ENCODE measurements around the gene FGF2.
A peak's percentile ranks its signal among the peaks of the same experiment; 100 is the strongest.
"Not testable (repeated sequence)": the region's sequence is repeated elsewhere in the genome, so short reads cannot be mapped to it uniquely, and the experiment has no call there.

FGF2 gene

DNA sequence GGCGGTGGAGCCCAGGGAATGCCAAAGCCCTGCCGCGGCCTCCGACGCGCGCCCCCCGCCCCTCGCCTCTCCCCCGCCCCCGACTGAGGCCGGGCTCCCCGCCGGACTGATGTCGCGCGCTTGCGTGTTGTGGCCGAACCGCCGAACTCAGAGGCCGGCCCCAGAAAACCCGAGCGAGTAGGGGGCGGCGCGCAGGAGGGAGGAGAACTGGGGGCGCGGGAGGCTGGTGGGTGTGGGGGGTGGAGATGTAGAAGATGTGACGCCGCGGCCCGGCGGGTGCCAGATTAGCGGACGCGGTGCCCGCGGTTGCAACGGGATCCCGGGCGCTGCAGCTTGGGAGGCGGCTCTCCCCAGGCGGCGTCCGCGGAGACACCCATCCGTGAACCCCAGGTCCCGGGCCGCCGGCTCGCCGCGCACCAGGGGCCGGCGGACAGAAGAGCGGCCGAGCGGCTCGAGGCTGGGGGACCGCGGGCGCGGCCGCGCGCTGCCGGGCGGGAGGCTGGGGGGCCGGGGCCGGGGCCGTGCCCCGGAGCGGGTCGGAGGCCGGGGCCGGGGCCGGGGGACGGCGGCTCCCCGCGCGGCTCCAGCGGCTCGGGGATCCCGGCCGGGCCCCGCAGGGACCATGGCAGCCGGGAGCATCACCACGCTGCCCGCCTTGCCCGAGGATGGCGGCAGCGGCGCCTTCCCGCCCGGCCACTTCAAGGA is at the start of gene FGF2:
FGF2 (plus strand) TSS at position 279 of the 705 bp plus-strand sequence; CDS start at position 623, 344 bp downstream.
- DNase-seq (ENCODE audit: low spot score), result peak; percentile 93

DNA sequence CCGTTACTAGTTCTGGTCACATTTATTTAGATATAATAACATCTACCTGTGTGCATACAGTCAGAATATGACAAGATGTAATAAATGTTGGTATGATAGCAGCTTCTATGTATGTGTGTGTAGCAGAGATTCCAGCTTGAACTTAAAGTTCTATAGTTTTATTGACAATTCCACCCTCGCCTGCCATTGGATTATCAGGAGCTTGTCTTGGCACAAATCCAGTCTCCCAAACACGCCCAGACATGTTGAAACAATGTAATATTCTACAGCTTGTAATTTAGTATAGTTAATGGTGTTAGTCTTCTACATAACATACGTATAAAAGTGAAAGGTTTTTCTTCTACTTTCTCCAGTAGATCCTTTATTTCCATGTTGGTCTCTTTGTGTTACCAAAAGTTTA is 49.7 kb upstream of the FGF2 start:
- no peak for DNase-seq (ENCODE audit: low spot score)

DNA sequence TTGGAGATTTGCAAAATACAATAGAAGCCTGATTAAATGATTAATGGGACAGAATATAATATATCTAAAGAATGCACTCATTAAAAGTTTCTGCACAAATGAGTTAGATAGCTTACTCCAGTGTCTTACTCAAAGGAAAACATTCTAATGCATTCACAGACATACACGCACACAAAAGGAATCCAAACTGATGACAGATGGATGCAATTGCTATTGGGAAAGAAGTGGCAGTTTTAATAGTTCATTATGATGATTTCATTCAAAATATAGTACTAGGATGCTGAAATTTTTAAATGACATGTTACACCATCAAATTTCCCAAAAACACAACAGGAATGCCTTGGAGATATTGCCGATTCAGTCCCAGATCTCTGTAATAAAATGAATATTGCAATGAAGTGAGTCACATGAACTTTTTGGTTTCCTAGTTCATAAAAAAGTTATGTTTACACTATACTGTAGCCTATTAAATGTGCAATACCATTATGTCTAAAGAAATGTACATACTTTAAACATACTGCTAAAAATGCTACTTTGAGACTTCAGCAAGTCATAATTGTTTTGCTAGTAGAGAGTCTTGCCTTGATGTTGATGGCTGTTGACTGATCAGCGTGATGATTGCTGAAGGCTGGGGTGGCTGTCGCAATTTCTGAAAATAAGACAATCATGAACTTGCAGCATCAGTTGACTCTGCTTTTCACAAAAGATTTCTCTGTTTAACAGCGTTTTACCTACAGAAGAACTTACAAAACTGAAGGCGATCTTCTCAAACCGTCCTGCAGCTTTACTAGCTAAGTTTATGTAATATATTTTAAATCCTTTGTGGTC is 48.6 kb upstream of the FGF2 start:
- peak; percentile 65 for DNase-seq (ENCODE audit: low spot score)

DNA sequence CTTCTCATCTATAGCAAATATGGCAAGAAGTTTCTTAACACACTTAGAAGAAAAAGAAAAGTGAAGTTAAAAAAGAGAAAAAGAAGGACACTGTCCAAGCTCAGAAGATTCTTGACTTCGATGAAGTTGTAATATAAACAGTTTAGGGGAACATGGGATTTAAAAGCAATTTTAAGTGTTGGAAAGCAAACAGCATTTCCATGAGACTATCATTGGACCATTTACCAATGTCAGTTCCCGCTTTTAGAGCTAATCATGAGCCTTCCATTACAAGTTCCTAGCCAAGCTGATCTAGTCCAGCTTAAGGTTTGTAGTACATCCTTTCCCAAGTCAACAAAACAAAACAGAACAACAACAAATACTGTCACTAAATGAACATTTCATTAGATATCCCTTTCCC is 45.1 kb upstream of the FGF2 start:
- no peak for DNase-seq (ENCODE audit: low spot score)

DNA sequence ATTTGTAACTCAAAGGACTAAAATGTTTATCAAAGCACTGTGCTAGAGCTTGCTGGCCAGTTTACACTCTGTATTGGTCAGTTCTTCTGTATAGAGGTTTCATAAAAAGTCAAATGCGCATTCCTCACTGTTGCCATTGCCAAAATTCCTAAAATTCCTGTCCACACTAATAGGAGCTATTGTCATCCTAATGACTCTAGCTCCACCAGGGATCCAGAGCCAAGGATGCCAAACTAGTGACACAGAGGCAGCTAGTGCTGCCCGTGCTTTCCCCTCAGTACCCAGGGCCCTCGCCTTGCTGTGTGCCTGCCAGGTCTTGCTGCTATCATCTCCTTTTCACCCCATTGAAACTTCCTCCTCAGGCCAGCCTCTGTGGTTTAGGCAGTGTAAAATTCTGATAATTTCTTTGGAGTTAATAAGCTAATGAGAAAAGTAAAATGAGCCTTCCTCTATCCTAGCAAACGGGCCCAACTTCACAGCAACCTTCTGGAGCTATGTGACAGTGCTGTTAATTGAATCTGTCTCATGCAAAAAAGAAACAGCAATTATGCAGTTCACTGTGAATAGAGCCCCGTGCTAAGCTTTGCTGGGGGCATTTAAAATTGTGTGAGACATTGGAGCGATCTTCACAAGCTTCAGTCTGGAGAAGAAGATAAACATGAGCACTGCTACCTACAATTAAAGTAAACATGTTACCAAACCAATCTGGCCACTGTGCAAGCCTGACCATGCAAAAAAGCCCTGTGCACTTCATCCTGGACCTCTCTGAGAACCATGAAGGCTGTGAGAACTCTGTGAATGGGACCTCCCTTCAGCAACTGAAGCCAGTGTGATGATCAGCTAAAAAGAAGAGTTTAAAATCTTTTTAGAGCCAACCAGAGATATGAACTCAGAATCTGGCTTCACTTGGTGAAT is 43.1 kb upstream of the FGF2 start:
- peak; percentile 94 for DNase-seq (ENCODE audit: low spot score)

DNA sequence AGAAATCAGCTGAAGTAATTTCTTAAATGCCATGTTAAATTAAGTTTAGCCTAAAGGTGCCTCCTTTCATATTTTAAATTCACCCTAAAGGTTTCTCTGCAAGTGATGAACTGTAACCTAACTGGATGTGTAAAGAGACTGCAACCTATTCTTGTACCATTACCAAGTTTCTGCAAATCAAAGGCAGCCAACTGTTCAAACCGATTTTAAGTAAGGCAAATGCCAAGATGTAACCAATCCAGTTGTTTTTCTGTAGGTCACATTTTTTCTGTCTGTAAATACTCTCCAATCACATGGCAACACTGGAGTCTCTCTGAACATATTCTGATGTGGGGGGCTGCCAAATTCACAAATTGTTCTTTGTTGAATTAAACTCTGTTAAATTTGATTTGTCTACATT is 42.4 kb upstream of the FGF2 start:
- DNase-seq (ENCODE audit: low spot score), result no peak

DNA sequence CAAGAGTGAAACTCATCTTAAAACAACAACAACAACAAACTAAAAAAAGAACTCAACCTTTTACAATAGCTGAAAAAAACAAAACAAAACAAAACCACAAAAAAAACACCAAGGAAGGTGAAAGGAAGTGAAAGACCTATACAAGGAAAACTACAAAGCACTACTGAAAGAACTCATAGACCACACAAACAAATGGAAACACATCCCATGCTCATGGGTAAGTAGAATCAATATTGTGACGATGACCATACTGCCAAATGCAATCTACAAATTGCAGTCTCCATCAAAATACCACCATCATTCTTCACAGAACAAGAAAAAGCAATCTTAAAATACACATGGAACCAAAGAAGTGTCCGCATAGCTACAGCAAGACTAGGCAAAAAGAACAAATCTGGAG is 41.5 kb upstream of the FGF2 start:
- no peak for DNase-seq (ENCODE audit: low spot score)

DNA sequence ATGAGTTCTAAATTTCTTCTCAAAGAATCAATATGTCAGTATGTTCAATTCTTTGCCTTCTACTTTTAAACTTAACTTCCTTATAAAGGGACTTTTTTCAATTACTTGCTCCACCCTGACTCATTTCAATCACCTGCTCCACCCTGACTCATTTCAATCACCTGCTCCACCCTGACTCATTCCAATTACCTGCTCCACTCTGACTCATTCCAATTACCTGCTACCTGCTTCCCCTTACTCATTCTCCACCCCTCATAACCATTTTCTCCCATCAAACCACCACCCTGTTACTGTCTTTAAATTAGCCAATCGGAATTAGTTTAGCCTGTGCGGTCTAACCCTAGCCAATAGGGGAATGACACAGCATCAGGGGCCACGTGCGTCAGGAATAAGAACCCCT is 40.3 kb upstream of the FGF2 start:
- DNase-seq (ENCODE audit: low spot score), result not testable (repeated sequence)

DNA sequence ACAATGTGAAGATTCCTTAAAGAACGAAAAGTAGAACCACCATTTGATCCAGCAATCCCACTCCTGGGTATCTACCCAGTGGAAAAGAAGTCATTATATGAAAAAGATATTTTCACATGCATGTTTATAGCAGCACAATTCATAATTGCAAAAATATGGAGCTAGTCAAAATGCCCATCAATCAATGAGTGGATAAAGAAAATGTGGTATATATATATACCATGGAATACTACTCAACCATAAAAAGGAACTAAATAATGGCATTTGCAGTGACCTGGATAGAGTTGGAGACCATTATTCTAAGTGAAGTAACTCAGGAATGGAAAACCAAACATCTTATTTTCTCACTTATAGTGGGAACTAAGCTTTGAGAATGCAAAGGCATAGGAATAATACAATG is 39.7 kb upstream of the FGF2 start:
- DNase-seq (ENCODE audit: low spot score), result not testable (repeated sequence)

DNA sequence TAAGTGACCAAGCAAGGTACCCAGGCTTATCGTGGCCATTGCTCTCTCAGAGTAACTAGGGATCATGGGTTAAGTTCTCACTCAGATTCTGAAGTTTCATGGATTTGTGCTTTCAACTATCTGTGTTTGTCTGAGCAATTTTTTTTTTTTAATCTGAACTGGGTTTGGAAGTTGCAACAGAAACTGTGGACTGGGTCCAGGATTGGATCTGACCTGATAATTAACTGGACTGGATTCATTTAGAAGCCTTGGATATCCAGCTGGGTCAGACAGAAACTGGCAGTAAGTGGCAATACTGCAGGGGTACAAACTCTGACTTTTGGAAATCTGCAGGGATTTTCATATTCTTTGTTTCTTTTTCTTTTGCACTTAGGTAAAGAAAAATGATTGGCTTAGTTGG is 38.7 kb upstream of the FGF2 start:
- DNase-seq (ENCODE audit: low spot score), result peak; percentile 27

DNA sequence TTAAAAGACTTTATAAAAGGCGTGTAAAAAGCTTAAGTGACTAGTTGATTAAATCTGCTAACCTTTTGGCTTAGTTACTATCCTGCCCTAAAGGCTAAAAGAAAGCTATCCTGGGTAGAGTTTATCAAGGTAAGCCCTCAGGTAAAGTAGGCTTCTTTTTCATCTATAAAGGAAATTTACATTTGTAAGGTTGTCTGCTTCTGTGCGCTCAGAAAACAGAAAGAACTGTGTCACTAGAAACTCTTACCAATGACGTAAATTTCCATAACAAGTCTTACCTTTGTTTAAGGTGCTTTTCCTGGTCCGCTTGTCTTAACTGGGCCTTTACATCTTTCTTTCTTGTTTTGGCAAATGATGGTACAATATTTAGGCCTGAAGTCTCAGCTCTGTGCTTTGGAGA is 37.7 kb upstream of the FGF2 start:
- DNase-seq (ENCODE audit: low spot score), result no peak

DNA sequence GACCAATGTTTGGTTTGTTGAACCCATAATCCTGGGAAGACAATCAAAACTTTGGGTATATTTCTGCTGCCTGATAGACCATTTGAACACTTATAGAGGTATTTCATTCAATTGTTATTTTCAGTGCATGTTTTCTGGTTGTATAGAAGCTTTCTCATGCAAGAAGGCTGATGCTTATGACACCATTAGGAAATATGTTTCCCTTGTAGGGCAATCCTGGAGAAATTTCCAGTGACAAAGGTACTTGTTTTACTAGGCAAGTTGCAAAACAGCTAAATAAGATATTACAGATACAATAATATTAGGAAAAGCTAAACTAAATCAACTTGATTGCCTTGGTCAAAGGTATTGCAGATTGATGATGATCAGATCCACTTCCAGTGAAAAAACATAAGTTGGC is 32.8 kb upstream of the FGF2 start:
- no peak for DNase-seq (ENCODE audit: low spot score)

DNA sequence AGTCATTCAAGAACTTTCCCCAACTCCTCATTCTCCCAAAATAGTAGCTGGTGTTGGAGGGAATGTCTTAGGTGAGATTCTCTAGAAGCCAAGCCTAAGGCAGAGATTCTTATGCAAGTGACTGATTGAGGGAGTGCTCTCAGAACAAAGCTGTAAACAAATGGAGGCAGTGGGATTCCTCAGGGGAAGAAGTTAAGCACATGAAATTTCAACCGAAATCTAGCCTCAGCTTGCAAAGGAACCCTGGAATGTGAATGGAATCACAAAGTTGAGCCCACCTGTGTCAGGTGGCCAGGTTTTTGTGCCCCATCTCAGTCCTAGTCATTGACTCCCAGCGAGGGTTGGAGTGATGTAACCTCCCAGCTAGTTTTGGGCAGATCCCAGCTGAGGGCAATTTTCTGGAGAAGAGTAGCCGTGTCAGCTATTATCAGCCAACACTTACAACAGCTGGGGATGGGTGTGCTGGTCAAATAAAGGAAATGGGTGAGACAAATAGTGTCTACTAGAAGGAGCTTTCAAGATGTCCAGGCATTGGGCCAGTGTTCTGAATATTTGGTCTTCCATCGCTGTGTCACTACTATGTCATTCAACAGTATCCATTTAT is 29.7 kb upstream of the FGF2 start:
- DNase-seq (ENCODE audit: low spot score), result peak; percentile 42

DNA sequence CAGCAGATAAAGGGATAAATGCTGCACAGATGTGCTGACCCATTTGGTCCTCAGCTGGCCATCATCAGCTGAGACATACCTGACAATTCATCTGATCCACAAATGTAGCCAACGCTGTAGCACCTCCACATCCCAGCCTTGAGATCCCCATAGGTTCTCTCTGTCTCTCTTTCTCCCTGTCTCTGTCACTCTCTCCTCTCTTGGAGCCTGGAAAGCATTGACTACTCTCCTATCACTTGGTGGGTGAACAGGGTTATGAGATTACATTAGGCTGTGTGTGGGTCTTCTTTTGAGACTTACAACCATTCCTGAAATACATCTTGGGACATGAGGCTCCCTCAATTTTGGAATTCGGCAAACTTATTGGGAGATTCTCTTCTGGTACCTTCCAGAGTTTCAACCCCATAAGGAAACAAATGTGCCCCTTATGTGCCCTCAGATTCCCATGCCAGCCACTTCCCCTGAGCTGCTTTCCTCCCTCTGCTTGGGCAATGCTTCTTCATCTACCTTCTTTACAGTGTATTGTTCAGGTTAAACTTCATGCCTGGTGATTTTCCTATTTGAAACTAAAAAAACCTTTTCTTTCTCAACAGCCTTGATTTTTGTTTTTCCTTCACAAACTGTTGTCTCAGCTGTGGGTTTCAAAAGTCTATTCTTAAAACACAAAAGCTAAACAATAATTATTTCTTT is 29.1 kb upstream of the FGF2 start:
- no peak for DNase-seq (ENCODE audit: low spot score)

DNA sequence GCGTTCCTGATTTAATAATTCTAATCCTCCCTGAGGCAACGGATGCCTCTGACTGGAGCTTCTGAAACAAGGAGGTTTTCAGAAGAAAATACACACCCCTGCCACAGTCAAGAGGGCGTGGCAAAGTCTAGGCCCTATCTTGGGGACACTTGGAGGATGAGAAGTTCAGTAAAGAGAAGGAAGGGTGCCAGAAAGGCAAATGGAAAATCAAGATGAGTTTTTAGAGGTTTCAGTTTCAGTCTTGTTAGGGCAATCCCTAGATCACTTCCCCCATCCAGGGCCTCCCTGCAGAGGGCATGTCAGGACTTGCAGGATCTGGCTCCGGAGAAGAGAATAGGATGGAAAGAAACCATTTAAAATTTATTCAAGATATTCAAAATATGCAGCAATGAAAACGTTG is 28.5 kb upstream of the FGF2 start:
- DNase-seq (ENCODE audit: low spot score), result peak; percentile 88

DNA sequence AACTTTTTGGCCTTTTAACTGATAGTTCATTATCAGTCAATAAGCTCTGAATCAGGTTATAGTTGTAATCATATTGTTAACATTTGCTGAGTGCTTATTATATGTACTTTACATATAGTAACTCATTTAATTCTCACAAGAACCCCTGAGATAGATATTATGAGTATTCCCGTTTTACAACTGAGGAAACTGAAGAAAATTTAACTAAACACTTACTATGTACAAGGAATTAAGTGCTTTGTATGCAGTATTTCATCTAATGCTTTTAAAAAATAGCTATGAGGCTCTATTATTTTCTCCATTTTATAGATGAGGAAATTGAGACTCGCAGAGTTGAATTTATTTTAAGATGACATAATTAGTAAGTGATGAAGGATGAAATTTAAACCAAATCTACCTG is 27.7 kb upstream of the FGF2 start:
- no peak for DNase-seq (ENCODE audit: low spot score)

DNA sequence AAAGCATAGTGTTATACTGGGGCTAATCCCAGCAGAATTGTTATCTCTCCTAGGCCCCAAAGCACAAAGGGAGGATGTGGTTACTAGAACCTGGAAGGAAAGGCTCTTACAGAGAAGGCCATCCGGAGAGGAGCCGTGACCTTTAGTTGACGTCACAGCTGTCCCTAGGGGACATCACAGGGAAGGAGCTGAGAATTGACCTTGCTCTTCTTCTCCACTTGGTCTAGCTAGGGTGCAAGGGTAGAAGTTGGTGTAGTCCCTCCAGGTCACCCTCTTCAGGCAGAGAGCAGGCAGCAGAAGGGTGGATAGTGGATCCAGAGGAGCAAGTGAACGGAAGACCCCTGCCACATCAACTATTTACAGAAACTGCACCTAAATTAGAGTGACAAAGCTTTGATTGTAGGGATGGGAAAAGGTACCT is 22.8 kb upstream of the FGF2 start:
- DNase-seq (ENCODE audit: low spot score), result no peak

DNA sequence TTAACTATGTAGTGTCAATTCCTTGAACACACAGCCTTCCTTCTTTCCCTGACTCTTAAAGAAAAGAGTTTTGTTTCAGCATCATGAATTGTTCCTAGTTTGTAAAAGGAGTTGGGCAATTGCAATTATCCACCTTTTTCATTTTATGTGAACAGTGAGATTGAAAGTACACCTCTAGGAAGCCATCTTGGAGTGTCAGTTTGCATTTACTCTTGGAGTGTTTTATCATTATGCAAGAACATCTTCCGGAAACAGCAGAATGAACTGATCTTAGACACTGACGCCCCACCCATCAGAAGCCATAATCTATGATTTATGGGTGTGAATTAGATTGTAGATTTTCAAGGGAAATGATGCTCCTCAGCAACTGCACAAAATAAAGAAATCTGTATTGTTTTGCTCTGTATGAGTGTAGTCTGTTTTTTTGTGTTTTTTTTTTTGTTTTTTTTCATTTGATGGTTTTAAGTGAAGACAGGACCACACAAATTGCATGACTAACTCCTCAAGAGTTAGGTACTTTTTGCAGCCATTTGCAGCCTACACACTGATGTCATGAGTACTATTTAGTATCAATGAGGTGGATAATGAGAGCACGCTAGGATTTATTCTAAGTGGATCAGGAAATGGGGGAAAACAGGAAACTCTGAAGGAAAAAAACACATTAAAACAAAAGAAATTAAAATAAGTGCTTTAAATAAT is 19.5 kb upstream of the FGF2 start:
- no peak for DNase-seq (ENCODE audit: low spot score)

DNA sequence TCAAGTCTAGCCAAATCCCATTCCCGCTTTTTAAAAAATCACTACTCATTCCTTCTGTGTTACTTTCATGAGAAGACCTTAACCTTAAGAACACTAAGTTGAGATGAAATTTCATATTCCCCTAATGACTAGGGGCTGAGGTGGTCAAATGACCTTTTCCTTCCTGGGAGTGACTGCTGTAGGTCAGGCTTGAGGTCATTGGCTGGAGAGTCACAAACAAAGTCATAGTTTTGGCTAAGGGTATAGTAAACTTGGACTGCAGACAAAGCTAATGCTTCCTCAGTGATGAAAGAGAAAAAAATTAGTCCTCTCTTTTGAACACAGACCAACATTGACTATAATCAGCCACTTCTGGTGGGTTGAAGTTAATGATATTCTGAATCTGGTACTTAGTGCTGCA is 16.0 kb upstream of the FGF2 start:
- DNase-seq (ENCODE audit: low spot score), result no peak

DNA sequence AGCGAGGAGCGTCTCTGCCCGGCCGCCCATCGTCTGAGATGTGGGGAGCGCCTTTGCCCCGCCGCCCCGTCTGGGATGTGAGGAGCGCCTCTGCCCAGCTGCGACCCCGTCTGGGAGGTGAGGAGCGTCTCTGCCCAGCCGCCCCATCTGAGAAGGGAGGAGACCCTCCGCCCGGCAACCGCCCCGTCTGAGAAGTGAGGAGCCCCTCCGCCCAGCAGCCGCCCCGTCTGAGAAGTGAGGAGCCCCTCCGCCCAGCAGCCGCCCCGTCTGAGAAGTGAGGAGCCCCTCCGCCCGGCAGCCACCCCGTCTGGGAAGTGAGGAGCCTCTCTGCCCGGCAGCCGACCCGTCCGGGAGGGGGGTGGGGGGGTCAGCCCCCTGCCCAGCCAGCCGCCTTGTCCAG is 14.8 kb upstream of the FGF2 start:
- DNase-seq (ENCODE audit: low spot score), result not testable (repeated sequence)

DNA sequence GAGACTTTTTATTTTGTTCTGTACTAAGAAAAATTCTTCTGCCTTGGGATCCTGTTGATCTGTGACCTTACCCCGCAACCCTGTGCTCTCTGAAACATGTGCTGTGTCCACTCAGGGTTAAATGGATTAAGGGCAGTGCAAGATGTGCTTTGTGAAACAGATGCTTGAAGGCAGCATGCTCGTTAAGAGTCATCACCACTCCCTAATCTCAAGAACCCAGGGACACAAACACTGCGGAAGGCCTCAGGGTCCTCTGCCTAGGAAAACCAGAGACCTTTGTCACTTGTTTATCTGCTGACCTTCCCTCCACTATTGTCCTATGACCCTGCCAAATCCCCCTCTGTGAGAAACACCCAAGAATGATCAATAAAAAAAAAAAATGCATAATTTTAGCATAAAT is 13.8 kb upstream of the FGF2 start:
- not testable (repeated sequence) for DNase-seq (ENCODE audit: low spot score)
